Stimulated activated CD8-positive, alpha-beta memory T cell treated with anti-CD3 and anti-CD28 coated beads, Interleukin-7, amount 100 ng/mL, for 1 hour (primary cell): ENCODE measurements around the gene KLHL13.
"Not testable (repeated sequence)": the region's sequence is repeated elsewhere in the genome, so short reads cannot be mapped to it uniquely, and the experiment has no call there.

Experiments
- DNase-seq, 2 donors: peaks; one replicate each; pipeline ENCODE4 v3.0.0-alpha.2; 2020; ENCODE audit warnings: low read depth in 2 of 2

Gene KLHL13

DNA sequence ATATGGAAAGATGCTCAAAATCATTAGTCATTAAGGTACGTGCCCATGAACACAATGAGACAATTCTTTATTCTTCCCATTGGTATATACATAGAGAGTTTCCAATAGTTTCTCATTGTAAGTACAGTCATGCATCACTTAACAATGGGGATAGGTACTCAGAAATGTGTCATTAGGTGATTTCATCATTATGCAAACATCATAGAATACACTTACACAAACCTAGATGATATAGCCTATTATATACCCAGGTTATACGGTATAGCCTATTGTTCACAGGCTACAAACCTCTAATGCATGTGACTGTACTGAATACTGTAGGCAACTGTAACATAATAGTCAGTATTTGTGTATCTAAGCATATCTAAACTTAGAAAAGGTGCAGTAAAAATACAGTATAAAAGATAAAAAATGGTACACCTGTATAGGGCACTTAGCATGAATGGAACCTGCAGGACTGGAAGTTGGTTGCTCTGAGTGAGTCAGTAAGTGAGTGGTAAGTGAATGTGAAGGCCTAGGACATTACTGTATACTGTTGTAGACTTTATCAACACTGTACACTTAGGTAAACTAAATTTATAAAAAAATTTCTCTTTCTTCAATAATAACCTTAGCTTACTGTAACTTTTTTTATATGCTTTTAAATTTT, 49.6 kb downstream of the KLHL13 start:
- no peak for DNase-seq

DNA sequence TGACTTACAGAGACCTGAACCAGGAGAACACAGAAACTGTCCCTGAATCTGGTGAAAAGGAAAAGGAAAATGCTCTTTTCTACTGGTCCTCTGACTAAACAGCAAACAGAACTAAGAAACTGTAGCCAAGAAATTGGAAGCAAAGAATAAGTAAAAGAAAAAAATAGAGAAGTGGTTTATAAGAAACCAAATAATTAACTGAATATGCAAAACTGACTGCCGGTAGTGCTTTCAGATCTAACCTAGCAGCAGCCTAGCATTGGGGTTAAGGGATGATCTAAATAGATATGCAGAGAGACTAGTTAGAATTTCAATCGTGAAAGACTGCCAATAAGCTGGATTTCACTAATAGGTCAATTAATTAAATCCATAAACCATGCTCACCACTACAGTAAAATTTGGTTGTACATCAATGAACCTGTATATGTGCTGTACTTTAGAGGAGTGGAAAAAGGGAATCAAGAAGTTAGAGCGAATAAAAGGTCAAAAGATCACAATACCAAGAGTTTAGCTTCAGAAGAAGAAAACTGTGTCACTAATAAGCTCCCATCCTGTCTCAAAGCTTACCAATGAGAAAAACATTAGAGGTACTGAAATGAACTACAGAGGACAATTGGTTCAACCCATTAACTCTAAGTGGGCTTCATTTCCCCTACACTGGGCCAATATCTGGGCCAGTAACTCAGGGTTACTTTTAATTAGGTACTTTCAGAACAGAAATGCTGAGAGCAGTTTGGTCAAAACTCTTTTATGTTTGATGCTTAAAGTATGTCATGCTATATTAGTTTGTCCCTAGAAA, 53.6 kb downstream of the KLHL13 start:
- DNase-seq = no peak

DNA sequence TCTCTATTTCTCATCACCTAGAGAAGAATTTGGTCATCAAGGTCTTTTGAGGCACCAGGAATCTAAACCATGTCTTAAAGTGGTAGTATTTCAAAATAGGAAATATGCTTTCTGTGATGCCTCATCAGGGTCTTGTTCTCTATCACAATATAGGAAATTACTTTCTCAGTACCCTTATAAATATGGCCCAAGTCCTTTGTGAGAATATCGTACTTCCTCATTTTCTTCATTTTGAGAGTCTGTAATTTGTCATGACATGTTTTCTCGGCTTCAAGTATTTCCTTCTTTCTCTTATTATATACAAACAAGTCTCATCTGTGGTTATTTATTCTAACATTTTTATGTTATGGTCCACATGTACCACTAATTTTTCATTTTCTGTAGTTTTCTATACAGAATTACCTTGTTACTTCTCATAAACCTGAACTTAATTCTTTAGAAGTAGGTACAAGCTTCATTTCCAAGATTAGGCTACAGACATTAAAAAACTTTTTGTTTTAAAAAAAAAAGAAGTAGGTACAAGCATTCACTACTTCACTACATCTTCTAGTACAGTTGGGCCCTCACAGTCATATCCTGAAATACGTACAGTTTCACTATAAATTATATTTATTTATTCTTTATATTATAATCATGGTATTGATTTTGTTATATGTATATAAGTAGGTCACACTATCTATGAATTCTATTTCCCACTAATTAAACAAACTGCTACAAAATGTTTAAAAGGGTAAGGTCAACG, 54.4 kb downstream of the KLHL13 start:
- no peak for DNase-seq

DNA sequence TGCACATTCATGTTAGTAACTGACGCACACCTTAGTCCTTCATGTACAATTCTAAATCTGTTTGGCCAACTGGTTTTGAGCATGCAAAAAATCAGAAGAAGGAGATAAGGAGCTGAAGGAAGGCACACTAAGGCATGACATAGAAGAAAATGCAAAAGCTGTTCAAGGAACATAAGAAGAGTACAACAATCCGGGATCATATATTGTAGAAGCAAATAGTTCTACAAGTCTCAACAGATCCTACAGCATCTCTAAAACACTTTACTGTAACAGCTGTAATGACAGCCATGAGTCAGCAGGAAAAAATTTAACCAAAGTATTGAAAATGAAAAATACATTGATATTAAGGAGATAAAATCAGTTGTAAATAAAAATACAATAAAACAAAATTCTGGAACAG, 57.7 kb downstream of the KLHL13 start:
- DNase-seq = no peak

DNA sequence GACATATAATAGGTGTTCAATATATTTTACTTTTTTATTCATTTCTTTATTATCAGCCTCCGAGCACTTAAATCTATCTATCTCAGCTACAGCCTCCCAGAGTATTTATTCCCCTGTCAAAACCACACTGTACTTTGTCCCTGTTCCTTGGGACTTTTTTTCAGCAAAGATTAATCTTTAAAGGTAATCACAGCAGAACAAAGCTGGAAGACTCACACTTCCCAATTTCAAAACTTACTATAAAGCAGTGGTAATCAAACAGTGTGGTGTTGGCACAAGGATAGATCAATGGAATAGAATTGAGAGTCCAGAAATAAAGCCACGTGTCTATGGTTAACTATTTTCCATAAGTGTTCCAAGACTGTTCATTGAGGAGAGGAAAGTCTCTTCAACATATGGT, 59.7 kb downstream of the KLHL13 start:
- no peak for DNase-seq

DNA sequence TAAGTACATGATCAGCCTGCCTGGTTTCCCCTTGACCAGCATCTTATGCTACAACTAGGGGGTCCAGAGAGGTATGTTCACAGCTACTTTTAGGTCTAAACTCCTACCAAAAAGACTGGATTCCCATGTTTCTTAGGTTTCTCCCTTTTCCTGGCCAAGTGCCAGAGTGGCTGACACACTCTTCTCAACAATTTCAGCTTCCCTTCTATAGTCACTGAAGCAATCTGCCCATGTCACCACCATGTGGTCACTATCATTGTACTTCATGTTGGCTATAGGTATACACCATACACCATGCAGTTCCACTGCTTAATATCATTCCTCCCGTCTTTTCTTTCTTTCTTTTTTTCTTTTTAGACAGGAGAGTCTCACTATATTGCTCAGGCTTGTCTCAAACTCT, 66.9 kb downstream of the KLHL13 start:
- no peak for DNase-seq

DNA sequence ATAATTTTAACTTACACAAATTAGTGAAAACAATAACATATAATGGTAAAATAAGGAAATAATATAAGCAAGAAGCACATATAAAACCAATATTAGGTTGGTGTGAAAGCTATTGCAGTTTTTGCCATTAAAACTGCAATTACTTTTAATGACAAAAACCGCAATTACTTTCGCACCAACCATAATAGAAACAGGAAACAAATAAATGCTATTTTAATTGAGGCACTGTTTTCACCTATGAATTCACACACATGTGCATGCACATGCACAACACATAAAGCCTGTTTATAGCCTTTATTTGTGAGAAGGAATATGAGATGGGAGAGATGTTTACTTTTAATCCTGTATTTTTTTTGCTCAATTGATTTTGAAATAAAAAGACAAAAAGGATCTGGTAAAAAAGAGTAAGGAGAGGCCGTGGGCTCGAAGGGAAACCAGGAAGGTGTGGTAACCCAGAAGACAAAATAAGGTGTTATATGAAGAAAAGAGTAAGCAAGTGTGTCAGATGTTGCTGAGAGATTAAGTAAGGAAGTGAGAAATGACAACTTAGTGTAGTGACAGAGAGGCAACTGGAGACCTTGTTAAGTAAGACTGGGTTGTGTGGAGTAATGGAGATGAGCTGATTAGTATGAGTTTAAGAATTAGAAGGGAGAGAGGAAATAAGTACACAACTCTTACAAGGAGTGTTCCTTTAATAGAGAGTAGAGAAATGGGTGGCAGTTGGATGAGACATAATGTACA, 69.0 kb downstream of the KLHL13 start:
- DNase-seq = no peak

DNA sequence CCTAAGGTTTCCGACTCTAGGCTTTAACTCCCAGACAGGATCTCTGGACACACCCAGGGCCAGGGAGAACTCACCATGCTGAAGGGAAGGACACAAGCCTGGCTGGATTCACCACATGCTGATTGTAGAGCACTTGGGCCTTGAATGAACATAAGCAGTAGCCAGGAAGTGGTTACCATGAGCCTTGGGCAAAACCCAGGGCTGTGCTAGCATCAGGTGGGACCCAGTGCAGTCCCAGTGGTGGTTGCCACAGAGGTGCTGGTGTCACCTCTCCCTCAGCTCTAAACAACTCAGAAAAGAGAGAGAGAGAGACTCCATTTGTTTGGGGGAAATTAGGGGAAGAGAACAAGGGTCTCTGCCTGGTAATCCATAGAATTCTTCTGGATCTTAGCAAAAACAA, 77.0 kb downstream of the KLHL13 start:
- no peak for DNase-seq

DNA sequence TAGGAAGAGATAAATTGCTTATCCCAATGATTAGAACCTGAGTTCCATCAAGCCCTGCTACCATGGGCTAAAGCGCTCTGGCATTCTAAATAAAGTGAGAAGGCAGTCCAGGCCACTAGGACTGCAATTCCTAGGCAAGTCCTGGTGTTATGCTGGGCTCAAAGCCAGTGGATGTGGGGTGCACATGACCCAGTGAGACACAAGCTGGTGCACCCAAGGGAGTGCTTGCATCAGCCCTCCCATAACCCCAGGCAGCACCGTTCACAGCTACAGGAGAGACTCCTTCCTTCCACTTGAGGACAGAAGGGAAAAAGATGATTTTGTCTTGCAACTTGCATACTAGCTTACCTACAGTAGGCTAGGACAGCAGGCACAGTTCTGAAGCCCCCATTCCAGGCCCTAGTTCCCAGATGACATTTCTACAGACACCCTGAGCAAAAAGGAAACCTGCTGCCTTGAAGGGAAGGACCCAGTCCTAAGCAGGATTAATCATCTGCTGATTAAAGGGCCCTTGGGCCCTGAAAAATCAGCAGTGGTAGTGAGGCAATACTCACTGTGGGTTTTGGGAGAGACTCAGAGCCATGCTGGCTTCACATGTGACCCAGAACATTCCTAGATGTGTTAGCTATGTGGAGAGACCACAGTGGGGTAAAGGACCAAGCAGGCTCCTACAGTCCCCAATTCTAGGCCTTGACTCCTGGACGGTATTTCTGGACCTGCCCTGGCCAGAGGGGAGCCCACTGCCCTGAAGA, 77.8 kb downstream of the KLHL13 start:
- DNase-seq = no peak

DNA sequence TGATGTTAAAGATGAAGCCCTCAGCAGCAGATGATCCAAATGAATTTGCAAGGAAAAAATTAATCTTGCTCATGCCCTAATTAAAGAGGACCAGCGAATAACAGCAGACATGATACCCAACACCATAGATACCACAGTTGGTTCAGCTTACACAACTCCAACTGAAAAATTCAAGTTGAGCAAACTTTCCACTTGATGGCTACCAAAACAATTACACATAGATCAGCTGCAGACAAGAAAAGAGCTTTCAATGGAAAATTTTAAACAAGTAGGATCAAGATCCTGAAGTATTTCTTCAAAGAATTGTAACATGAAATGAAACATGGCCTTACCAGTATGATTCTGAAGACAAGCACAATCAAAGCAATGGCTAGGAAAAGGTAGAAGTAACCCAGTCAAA, 90.0 kb downstream of the KLHL13 start:
- DNase-seq = no peak

DNA sequence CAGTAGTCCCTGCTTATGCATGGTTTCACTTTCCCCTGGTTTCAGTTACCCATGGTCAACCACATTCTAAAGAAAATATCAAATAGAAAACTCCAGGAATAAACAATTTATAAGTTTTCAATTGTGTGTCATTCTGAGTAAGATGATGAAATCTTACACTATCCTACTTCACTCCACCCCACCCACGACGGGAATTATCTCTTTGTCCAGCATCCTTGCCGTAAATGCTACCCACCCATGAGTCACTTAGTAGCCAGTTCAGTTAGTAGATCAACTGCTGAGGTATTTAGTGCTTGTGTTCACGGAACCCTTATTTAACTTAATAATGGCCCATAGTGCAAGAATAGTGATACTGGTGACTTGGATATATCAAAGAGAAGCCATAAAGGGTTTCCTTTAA, 91.4 kb downstream of the KLHL13 start:
- no peak for DNase-seq

DNA sequence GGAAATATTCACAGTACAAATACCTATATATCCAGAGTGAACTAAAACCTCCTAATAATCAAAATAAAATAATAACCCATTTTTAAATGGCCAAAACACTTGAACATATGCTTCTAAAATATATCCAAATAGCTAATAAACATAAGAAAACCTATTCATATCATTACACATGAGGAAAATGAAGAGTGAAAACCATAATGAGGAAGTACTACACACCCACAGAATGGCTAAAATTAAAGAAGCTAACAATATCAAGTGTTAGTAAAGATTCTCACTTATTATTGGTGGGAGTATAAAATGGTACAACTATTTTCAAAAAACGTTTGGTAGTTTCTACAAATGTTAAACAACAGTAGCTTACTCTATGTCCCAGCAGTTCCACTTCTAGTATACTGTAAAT, 92.1 kb downstream of the KLHL13 start:
- DNase-seq = no peak

DNA sequence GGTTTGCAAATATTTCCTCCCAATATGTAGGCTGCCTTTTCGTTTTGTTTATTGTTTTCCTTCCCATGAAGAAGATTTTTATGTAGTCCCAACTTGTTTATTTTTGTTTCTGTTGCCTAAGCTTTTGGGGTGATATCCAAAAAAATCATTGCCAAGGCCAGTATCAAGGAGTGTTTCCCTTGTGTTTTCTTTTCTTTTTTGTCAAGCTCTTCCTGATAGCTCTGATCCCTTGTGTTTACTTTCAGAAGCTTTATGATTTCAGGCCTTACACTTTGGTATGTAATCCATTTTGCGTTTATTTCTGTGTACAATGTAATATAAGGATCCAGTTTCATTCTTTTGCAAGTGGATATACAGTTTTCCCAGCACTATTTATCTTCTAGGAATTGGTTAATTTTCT, 93.9 kb downstream of the KLHL13 start:
- no peak for DNase-seq

DNA sequence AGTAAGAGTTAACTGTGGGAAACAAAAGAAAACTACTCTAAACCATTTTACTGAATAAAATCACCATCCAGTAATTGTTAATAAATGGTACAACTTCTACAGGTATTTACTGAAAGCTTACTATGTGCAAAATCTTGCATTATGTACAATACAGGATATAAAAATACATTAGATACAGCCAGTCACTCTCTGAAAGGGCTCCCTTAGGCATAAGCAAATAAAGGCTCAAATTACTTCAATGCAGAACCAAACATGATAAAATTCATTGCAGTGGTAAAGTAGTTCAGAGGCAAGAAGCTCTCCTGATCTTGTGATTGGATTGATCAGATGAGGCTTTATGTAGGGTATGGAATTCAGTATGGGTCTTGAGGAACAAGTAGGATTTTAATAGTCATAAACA, 100.2 kb downstream of the KLHL13 start:
- no peak for DNase-seq

DNA sequence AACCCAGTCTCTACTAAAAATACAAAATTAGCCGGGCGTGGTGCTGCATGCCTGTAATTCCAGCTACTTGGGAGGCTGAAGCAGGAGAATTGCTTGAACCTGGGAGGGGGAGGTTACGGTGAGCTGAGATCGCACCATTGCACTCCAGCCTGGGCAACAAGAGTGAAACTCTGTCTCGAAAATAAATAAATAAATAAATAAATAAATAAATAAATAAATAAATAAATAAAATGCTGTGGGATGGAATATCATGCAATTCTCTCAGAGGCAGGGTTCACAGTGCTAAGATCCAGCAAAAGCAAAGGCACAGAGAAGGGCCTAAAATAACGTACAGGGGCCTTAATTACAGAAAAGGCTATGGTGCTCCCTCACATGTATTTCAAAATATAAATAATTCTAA, 114.2 kb downstream of the KLHL13 start:
- DNase-seq = not testable (repeated sequence)

DNA sequence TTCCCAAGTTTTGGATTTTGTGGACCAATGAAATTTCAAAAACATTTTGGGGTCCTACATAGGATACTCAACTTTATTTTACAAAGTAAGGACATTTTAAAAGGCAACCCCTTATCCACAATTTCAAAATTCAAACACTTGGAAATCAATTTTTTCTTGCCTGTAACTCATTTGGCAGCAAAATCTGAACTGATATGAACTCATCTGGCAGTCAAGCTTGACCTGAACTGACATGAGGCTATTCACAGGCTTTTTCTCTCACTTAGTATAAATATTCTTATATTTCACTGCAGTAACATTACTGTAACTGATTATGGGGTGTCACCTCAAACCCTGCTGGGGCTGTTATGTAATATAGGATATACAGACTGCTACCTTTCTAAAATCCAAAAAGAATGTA, 116.1 kb downstream of the KLHL13 start:
- no peak for DNase-seq

DNA sequence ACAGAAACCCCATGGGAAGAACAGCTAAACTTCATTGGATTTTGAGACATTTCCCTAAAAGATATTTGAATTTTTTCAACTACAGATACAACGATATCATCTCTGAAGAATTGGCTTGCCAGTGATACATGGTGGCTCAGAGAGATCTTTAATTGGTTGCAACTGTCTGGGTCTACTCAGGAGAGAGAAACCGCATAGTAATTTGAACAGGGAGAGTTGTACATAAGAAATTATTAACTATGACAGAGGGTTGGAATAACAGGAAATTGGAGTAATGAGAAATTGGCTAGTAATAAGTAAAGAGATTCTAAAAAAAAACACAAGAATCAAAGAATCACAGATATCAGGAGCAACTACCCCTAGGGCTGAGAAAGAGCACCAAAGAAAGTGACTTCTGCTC, 118.4 kb downstream of the KLHL13 start:
- no peak for DNase-seq

DNA sequence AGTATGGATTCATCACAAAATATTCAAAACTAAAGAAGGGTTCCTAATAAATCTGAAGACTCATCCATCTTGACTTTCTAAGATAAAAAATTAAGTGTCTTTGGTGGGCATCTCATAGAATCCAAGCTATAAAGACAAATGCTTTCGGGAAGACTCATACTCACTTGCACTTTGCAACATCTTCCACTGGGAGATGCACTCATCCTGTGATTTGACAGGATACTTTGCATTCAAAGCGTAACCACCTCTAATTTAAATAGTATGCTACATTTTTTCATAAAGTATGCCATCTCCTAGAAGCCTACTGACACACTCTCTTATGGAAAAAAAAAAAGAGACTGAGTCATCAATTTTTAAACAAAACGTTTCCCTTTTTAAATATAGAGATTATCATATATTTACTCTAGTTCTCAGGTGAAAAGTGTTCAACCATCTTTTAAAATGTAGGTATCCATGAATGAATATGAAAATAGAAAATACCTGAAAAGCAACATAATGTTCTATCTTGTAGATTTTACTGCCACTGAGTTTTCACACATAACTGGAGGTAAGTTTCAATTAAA, 119.6 kb downstream of the KLHL13 start:
- no peak for DNase-seq

DNA sequence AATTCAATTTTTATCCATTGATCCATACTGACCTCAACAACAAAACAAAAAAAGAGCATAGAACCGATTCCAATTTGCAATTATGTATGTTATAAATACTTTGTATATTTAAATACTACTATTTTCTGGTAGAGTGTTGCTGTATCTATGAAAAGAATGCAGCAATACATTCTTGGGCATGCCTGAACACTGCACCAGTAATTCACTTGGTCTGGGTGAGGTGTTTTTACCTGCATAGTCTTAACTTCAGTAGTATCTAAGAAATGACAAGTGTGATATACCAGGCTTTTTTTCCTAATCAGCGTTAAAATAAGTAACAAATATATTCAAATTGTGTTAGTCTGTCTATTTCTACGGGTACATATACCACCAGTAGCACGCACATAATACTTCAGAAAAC, 120.2 kb downstream of the KLHL13 start:
- DNase-seq = no peak

DNA sequence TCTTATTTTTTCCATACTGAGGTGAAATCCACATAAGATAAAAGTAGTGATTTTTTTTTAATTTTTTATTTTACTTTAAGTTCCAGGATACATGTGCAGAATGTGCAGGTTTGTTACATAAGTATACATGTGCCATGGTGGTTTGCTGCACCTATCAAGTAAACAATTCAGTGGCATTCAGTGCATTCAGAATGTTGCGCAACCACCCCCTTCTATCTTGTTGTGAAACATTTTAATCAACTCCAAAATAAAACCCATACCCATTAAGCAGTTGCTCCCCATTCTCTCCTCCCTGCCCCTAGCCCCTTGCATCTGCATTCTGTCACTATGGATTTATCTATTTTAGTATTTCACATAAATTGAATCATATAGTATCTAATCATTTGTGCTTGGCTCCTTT, 121.2 kb downstream of the KLHL13 start:
- DNase-seq = no peak

DNA sequence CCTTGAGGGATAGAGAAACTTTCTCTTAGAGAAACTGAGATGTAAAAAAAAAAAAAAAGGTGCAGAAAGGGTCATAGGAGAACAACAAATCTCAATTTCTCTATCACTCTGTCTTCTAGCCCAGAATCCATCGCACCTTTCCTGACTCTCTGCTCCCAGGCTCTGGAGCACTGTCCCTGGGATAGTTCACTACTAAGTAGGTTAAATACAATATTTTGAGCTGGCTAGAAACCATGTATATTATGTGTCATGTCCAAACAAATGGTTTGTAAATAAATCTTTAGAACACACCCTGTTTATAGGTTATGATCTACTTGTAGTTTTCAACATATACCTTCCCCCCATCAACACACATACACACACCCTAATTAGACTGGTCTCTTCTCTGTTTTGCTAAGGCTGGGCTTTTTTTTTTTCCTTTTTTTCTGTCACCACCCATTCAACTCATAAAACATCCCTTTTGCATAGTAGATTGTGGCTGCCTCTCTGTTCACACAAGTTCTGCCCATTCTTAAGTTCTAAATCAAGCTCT, 124.4 kb downstream of the KLHL13 start:
- DNase-seq = no peak
